ENCODE measurements around the gene IFT43. TPM values are rescaled to one million over a fixed set of nuclear protein-coding genes. Genes with fewer than 3 reads are reported as not detected.

Gene IFT43
- total and polyA plus RNA-seq, 2 donors (not counting 3 experiments of a cell fraction or from before 2014, with no cell fraction given) = 22.3 to 39.0 TPM

- ChIA-PET CTCF (interaction anchor here (1.1 to 1.7 kb wide), 5 partner anchors 80 to 277 kb away, joined by 3 to 22 read pairs (median 3); no protein-coding TSS in a partner anchor), POLR2A (interaction anchor here (0.6 to 0.7 kb wide), 2 partner anchors 65 to 101 kb away, joined by 3 to 4 read pairs; no protein-coding TSS in a partner anchor)
- BruUV-seq (replicated peaks) = no TSS peak
- dilution Hi-C loops (cut with MboI; ENCODE audit: extremely low pct_ligation_motif_present, low sequenced_read_pairs) (loop anchor here (25.0 kb wide), 1 partner anchor 274 kb away; no protein-coding TSS in a partner anchor), intact Hi-C loops (cut with micrococcal nuclease) (loop anchor here (2.0 to 5.0 kb wide), 3 partner anchors 116 to 366 kb away; partner anchors contain the start of gene GPATCH2L)
- FAIRE-seq = peak; percentile 78
- no peaks in the 10 kb centered on the region for H3K79me2 ChIP-seq (ENCODE audit: control insufficient read depth, insufficient read depth, low read length)
- no peaks in the 10 kb centered on the region for H3K9me3 ChIP-seq (replicated peaks; ENCODE audit: control insufficient read depth, insufficient read depth, low read length)
- peak overlapping the region; percentile 48 for H2AFZ ChIP-seq (ENCODE audit: low read depth, low read length)
- peaks cover 47% of the 10 kb centered on the region for H3K4me1 ChIP-seq (ENCODE audit: control insufficient read depth, extremely low read depth, insufficient read depth, low read length)
- no peaks in the 10 kb centered on the region for H3K27me3 ChIP-seq (ENCODE audit: control insufficient read depth in 2 of 2, insufficient read depth in 2 of 2, low read length in 2 of 2)
- no peaks in the 10 kb centered on the region for H3K9me1 ChIP-seq (replicated peaks; ENCODE audit: control insufficient read depth, extremely low read depth, insufficient read depth, low read length)
- H3K4me2 ChIP-seq (ENCODE audit: insufficient read depth, low read length) = peak overlapping the region; percentile 73
- H3K9ac ChIP-seq (replicated peaks; ENCODE audit: extremely low read depth, insufficient read depth, low read length) = peak overlapping the region; percentile 90
- TF ChIP-seq JUN (IDR thresholded peaks at IDR 0.05; ENCODE audit: borderline replicate concordance, insufficient read depth, insufficient read length, low read depth) (no peak), MYC (IDR thresholded peaks at IDR 0.05; ENCODE audit: low read depth, low read length) (no peak), EZH2 (IDR thresholded peaks at IDR 0.05; ENCODE audit: borderline replicate concordance, low read depth, low read length, severe bottlenecking) (no peak), GATA2 (IDR thresholded peaks at IDR 0.05; ENCODE audit: insufficient read depth, insufficient read length, low read depth, low read length) (no peak), POLR2A (IDR thresholded peaks at IDR 0.05; ENCODE audit: low read depth, low read length) (no peak), POLR2AphosphoS5 (IDR thresholded peaks at IDR 0.05; ENCODE audit: insufficient read depth, low read depth, low read length) (no peak)
- TF ChIP-seq, protein P1, sequence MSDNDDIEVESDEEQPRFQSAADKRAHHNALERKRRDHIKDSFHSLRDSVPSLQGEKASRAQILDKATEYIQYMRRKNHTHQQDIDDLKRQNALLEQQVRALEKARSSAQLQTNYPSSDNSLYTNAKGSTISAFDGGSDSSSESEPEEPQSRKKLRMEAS (IDR thresholded peaks at IDR 0.05; ENCODE audit: insufficient read depth, insufficient read length) = no peak
- TF ChIP-seq, protein P2, sequence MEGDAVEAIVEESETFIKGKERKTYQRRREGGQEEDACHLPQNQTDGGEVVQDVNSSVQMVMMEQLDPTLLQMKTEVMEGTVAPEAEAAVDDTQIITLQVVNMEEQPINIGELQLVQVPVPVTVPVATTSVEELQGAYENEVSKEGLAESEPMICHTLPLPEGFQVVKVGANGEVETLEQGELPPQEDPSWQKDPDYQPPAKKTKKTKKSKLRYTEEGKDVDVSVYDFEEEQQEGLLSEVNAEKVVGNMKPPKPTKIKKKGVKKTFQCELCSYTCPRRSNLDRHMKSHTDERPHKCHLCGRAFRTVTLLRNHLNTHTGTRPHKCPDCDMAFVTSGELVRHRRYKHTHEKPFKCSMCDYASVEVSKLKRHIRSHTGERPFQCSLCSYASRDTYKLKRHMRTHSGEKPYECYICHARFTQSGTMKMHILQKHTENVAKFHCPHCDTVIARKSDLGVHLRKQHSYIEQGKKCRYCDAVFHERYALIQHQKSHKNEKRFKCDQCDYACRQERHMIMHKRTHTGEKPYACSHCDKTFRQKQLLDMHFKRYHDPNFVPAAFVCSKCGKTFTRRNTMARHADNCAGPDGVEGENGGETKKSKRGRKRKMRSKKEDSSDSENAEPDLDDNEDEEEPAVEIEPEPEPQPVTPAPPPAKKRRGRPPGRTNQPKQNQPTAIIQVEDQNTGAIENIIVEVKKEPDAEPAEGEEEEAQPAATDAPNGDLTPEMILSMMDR (IDR thresholded peaks at IDR 0.05; ENCODE audit: extremely low read depth in 1 of 2, insufficient read depth in 1 of 2, low read depth in 1 of 2, low read length in 2 of 2) = no peak
- peak; percentile 81 for DNase-seq (ENCODE audit: low read depth, low spot score)
- H4K20me1 ChIP-seq (replicated peaks; ENCODE audit: control insufficient read depth, extremely low read depth, insufficient read depth, low read length) = no peaks in the 10 kb centered on the region
- no peaks in the 10 kb centered on the region for H3K36me3 ChIP-seq (ENCODE audit: control insufficient read depth in 2 of 2, extremely low read depth in 1 of 2, insufficient read depth in 2 of 2, low read length in 2 of 2)
- peak overlapping the region; percentile 55 to 80 (median 74) for H3K4me3 ChIP-seq (replicated peaks in 1 of 3; ENCODE audit: insufficient read depth in 1 of 3, low read depth in 1 of 3, low read length in 3 of 3)
- peak overlapping the region; percentile 92 for H3K27ac ChIP-seq (ENCODE audit: insufficient read depth, low read depth, low read length)
These were observed 839 bp downstream of the IFT43 start for GRCh38 chr14:75986439-75986765.
